HG03521 (cell line): ENCODE data around the gene TMEM245.
"Not testable (repeated sequence)": the region's sequence is repeated elsewhere in the genome, so short reads cannot be mapped to it uniquely, and the experiment has no call there.

Experiments
- ATAC-seq: cut with Tn5 transposase; IDR thresholded peaks from one replicate; pipeline ENCODE4 v1.9.1; 2021; ENCODE audit warnings: mild to moderate bottlenecking, moderate library complexity; ENCODE audit not compliant: unreplicated experiment

Gene TMEM245

DNA sequence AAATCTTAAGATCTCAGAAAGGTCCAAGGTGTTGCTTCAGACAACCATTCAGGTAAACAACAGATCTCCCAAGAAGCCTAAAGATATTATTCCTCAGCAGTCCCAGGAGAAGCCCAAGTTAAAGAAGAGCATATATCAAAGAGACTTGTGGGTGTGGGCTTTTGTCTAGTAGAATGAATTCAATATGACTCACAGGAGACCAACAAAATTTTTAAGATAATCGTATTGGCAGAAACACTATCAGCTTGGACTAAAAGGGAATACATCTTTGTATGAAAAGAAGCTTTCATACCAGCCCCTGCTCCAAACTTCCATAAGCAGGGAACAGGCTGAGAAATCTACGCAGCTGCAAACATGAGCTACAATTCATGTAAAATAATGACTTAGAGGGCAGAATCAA lies 116.6 kb downstream of the TMEM245 start:
- no peak for ATAC-seq

DNA sequence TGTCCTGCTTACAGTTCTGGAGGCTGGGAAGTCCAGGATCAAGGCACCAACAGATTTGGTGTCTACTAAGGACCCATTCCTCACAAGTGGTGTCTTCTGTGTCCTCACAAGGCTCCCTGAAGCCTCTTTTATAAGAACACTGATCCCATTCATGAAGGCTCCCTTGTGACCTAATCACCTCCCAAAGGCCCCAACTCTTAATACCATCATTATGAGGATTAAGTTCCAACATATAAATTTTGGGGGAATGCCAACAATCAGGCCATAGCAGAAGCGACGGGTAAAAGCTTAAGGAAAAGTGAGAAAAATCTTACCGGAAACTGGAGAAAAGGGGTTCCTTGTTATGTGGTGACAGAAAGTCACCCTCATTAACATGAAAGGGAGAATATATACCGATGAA lies 117.6 kb downstream of the TMEM245 start:
- no peak for ATAC-seq

DNA sequence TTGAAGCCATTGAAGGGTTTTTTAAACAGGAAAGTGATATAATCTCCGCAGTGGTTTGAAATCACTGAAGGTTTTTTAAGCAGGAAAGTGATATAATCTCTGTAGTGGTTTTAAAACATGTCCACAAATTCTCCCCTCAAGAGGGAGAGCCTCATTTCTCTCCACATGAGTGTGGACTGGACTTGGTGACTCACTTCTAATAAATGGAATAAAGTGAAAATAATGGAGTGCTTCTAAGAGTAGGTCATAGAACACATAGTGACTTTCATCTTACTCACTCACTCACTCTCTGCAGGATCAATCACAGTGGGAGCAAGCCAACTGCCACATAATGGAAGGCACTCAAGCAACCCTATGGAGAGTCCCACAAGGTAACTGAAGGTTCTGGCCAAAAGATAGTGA lies 118.5 kb downstream of the TMEM245 start:
- ATAC-seq: no peak

DNA sequence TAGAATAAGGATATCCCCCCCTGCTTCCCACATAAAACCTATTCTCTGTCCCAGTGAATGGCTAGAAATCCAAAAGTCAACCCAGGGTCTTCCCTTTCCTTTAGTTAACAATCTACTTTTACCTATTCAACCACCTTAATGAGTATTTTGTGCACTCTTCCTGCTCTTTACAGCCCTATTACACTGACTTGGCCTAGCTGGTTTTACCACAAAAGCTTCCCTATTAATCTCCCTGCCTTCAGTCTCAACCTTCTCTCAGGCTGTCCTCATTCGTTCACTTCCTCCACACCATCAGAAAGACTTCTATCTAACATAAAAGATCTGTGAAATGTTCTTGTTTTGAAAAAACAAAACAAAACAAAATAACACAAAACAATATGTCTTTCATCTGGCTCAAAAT lies 122.6 kb downstream of the TMEM245 start:
- no peak for ATAC-seq

DNA sequence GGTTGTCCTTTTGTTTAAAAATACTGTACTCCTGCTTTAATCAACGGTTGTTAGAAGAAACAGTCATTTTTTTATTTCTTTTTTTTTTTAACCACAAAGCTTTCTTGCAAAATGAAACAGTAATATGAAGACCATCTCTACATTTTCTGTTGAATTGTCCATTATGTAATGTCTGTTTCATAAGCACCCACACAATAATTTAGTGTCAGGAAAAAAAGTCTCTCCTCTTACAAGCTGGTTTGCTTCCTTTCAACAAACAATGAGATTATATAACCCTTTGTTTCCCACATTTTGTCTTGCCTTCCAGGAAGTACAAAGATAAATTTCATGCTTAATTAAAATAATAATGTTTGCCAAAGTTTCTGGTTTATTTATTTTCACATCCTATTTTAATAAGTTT lies 123.1 kb downstream of the TMEM245 start:
- ATAC-seq: no peak

DNA sequence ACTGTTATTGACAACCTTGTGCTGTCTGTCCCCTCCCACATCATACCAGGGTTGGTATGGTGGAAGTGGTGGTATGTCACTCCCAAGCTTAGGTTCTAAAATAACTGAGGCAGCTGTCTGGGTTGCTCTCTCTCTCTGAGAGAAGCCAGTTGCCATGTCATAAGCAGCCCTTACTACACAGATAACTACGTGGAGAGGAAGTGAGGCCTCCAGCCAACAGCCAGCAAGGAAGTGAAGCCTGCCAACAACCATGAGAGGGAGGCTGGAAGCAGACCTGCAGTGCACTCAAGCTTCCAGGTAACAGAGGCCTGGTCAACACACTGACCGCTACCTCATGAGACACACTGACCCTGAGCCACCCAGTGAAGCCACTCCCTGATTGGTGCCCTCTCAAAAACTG lies 125.1 kb downstream of the TMEM245 start:
- ATAC-seq: peak; percentile 61

DNA sequence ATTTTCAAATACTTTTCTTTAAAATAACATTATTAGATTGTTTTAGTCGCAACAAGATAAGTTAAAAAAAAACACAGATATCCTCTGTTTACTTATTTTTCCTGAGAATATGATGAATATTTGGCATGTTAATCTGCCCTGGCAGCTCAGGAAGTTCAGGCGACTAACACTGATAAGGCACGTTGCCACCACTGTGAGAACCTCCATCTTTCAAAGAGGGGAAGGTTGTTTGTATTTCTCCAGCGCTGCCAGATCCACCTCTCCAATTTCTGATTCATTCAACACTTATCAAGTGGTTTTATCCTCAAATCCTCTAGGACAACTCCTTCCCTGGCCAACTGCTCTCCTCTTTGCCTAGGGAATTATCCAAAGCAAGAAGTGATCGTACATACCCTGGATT lies 128.3 kb downstream of the TMEM245 start:
- no peak for ATAC-seq

DNA sequence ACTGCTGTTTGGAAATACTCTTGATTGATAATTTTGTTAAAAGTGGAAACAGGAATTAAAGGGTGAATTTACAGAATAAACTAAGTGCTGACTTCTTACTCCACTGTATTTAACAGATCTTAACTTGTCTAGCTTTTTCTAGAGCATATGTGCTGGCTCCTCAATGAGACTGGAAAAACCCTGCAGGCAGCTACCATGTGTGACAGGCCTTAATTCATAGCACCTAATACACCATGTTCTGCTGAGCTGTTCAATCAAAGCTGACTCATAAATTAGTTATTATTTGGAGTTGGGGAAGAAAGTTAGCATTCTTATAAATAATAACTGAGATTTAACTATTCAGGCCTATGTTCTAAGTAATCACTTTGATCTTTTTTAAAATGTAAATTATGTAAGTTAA lies 135.9 kb downstream of the TMEM245 start:
- no peak for ATAC-seq

DNA sequence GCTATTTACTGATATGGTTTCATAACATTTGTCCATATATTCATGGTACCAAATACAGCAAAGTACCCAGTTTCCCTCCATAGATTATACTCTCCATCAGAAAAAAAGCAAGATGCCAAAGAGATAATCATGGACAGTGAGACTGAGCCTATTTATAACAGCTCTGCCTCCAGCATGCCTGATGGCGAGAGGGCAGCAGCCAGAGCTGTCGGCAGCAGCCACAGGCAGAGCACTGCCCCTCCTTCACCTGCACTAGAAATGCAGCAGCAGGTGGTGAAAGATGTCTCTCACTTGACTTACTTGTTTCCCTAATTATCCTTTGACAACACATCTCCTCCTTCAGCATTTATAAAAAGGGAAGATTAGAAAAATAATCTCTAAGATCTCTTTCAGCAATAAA lies 138.9 kb downstream of the TMEM245 start:
- ATAC-seq: no peak

DNA sequence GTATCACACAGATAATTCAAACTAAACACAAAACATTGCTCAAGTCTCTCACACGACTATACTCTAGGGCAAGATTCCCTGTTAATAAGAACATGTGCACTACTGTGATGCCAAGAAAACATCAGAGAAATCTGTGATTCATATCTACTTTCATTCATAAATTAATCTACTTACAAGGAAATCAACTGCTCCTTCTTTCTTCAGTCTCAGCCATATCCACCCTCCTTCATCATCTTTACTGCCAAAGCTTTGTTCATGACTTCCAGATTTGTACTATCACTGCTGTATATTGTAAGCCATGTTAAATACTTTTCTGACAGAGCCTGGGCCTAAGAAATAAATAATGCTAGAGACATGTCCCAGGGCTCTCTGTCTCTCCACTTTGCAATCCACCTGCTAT lies 141.5 kb downstream of the TMEM245 start:
- no peak for ATAC-seq

DNA sequence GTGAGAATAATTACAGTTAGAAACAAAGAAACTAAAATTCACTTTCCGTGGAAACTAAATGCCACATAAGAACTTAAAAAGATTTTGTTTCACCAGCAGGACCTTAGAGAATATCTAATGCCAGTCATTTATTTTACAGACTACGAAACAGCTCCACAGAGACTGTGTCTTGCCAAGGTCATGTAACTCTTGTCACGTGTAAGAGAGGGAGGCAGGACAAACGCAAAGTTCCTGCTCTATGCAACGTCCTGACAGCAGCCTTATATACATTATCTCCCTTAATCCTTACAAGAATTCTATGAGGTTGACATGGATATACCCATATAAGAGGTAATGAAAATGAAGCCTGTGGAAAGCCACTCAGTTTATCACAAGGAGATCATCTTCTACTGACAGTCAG lies 145.9 kb downstream of the TMEM245 start:
- ATAC-seq: no peak

DNA sequence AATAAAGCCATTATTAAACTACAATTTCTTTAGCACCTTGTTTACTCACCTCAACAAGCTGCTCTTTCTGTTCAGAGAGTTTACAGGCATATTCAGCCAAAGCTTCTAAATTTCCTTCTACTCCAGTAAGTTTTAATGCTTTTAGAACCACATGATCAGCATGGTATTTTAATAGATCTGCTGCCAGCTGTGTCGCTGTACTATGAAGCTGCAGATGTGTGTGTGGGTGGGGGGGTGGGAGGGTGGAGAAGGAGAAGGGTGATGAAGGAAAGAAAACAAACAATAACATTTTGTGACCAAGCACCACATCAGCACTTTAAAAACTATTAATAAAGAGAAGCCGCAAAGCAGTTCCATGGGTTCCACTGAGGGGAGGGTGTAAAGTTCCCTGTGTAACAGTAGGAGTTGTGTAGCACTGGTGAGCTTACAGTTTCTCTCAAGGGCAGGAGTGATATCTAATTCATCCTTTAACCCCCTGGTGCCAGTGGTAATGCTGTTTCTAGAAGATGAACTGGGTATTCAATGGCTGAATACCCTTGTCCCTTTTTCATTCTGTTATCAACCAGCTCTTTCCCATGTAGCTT lies 147.0 kb downstream of the TMEM245 start:
- ATAC-seq: no peak

DNA sequence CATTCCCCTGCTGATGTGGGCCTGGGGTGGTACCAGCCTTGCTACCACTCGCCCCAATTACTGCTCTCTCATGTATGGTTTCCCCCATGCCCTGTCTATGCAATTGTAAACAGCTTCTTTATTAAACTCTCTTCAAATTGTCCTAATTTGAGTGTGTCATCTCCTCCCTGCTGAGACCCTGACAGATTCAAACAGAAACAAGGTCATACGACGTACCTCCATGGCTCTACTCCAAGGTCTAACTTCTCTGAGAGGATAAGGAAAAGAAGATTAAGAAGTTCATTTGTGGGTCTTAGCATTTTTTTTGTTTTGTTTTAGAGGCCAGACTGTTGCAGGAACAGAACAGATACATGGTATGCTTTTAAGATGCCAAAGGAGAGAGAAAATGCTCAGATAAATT lies 147.6 kb downstream of the TMEM245 start:
- no peak for ATAC-seq

DNA sequence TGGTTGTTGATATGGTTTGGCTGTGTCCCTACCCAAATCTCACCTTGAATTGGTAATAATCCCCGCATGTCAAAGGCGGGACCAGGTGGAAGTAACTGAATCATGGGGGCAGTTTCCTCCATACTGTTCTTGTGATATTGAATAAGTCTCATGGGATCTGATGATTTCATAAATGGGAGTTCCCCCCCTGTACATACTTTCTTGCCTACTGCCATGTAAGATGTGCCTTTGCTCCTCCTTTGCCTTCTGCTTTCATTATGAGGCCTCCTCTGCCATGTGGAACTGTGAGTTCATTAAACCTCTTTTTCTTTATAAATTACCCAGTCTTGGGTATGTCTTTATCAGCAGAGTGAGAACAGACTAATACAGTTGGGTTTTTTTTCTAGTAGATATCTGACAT lies 148.4 kb downstream of the TMEM245 start:
- ATAC-seq: not testable (repeated sequence)

DNA sequence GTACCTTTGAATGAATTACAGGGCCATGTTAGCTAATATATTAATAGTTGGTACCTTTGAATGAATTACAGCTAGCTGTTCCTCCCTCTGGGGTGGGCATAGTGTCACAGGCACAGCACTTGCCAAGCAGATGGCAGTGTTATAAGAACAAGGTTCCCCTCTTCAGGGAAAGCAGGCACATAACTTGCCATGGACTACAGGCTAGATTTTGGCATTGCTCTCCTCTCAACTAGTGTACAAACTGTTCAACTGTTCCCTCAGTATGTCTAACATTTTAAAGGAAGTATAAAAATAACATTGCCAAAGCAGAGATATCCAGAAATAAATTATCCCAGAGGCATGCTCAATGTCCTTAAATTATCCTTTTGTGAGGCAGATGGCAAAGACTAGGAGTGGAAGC lies 151.8 kb downstream of the TMEM245 start:
- no peak for ATAC-seq
